Retinal pigment epithelial cell (primary cell): ENCODE results near the gene TRIM25.

Experiments used
- DNase-seq: peaks from one replicate; pipeline ENCODE4 v3.0.0-alpha.2; 2010; ENCODE audit warnings: low read depth
- H3K4me3 ChIP-seq: 2 replicates; pipeline ENCODE4 v1.5.1; 2011; ENCODE audit warnings: mild to moderate bottlenecking, low read length, control low read depth, moderate library complexity
- TF ChIP-seq, protein P1 (sequence below): conservative IDR thresholded peaks from 2 replicates; pipeline ENCODE4 v1.5.1; 2011; ENCODE audit warnings: low read depth, low read length, control low read depth, inconsistent platforms

Gene TRIM25

DNA sequence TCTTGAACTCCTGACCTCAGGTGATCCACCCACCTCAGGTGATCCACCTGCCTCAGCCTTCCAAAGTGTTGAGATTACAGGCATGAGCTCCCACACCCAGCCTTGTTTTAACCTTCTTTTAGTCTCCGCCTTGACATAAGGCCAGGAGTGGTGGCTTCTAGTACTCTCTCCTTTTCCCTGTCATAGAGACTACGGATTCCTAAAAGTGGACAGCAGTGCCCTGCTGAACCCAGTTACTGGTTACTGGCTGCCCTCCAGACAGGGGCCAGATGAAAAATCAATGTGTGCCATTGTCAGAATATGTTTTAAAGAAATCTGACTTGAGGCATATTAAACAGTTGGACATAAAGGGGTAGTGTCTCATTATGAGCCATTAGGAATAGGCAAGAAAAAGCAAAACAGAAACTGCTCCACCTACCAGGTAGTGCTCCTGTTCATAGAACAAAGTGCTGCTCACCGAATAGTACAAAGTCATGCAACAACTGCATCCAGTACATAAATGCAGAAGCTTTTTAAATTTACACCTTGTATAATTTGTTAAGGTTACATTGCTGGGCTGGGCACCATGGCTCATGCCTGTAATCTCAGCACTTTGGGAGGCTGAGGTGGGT lies 32.1 kb downstream of the TRIM25 start:
- DNase-seq = no peak
- H3K4me3 ChIP-seq = no peak overlapping the region
- TF ChIP-seq, protein P1, sequence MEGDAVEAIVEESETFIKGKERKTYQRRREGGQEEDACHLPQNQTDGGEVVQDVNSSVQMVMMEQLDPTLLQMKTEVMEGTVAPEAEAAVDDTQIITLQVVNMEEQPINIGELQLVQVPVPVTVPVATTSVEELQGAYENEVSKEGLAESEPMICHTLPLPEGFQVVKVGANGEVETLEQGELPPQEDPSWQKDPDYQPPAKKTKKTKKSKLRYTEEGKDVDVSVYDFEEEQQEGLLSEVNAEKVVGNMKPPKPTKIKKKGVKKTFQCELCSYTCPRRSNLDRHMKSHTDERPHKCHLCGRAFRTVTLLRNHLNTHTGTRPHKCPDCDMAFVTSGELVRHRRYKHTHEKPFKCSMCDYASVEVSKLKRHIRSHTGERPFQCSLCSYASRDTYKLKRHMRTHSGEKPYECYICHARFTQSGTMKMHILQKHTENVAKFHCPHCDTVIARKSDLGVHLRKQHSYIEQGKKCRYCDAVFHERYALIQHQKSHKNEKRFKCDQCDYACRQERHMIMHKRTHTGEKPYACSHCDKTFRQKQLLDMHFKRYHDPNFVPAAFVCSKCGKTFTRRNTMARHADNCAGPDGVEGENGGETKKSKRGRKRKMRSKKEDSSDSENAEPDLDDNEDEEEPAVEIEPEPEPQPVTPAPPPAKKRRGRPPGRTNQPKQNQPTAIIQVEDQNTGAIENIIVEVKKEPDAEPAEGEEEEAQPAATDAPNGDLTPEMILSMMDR = no peak

DNA sequence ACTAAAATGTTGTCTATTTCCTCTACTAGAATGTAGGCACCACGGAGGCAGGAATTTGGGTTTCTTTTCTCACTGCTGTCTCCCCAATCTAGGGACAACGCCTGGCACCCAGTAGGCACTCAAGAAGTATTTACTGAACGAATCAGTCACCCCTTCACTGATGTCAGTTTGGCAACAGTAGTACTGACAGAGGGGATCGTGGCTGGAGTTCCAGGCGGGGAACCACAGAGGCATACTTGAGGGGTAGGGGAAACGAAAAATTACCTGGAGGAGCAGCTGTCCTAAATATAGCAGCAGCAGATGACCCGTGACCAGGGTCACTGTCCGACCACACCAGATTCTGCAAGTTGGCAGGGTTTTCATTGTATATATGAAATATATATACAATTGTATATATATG lies 33.3 kb downstream of the TRIM25 start:
- no peak overlapping the region for H3K4me3 ChIP-seq
- TF ChIP-seq, protein P1 = no peak
- no peak for DNase-seq

DNA sequence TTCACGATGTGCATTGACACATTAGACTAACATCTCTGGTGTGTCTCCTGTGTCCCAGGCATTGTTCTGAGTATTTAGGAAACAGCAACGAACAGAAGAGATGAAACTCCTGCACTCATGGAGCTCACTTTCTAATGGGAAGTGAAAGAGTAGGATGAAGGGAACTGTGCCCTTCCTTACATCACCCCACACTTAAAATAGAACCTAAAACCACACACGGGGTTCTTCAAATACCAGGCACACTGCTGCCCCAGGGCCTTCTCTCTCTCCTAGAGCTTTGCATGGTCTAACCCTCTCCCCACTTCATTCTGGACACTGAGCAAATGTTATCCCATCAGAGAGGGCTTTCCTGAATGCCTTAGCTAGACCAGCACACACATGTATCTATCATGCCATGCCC lies 33.7 kb downstream of the TRIM25 start:
- TF ChIP-seq, protein P1 = no peak
- no peak overlapping the region for H3K4me3 ChIP-seq
- DNase-seq = no peak

DNA sequence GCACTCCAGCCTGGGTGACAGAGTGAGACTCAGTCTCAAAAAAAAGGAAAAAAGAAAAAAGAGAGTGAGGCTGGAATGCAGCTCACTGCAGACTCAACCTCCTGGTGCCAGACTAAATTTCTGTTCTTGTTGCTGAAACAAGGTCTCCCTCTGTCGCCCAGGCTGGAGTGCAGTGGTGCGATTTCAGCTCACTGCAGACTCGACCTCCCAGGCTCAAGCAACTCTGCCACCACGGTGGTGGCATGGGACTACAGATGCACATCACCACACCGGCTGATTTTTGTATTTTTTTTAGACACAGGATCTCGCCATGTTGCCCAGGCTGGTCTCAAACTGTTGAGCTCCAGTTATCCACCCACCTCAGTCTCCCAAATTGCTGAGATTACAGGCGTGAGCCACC lies 34.6 kb downstream of the TRIM25 start:
- no peak overlapping the region for H3K4me3 ChIP-seq
- DNase-seq = no peak
- TF ChIP-seq, protein P1 = no peak

DNA sequence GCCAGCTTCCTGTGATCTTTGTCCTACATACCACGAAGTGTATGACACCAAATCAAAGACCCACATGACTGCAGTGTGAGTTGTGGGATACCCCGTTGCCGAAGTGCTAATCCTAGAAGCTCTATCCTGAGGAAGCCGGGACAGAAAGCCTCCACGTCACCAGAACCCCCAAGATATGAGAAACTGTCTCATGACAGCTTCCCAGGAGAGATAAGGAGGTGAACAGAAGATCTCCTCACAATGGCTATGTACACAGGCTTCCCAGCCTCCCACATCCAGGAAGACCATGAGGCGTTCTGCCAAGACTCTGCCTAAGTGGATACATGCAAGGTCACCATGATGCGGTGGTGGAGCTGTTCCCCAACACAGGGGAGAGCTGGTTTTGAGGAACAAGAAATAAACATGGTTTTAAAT lies 37.1 kb downstream of the TRIM25 start:
- no peak overlapping the region for H3K4me3 ChIP-seq
- DNase-seq = no peak
- TF ChIP-seq, protein P1 = no peak

DNA sequence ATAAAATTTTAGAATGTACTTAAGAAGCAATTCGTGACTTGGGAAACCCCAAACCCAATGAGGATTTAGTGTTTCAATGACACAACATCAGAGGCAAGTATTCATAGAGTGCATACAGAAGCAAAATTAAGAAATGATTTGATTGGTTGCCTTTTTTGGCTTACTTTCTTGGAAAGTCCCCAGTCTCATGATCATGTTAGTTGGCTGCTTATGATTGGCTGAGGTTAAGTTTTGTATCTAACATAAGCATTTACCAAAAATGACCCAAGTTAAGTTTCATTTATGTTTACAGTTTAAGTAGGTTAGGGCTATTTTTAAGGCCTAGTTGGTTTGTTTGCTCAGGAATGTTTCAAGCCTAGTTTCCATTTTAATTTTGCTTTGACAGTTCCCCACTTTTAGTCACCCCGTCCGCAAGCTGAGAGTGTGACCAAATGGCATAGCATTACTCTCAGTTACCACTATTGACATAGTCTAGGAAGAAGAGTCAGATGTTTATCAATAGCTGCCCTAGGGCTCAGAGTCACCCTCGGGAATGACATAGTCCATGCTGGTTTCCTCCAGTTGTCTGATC lies 43.7 kb downstream of the TRIM25 start:
- no peak overlapping the region for H3K4me3 ChIP-seq
- no peak for DNase-seq
- TF ChIP-seq, protein P1 = no peak

DNA sequence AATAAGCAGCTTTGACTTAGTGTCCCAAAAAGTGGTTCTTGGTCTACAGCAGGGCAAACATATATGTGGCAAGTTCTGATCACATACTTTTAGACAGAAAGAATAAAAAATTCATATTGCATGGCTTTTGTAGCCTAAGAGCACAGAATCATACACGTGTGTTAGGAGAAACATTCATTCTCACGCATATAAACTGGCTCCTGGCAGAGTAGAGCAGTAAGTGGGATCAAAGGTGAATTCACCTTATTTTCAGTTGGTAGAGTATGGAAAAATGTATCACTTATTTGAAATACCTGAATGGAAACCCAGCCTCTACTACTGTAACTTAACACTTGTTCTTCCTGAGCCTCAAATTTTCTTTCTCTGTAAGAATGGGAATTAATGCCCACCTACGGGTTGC lies 45.1 kb downstream of the TRIM25 start:
- TF ChIP-seq, protein P1 = no peak
- no peak for DNase-seq
- H3K4me3 ChIP-seq = no peak overlapping the region
